HepG2 (cell line): ENCODE measurements around the gene FAT1. TPM values are rescaled to one million over a fixed set of nuclear protein-coding genes. Genes with fewer than 3 reads are reported as not detected.

Experiments used
- DNMT3B ChIP-seq: conservative IDR thresholded peaks from 2 replicates; pipeline ENCODE4 v1.6.1; 2016; ENCODE audit warnings: missing biosample characterization, control low read depth
- HDAC2 ChIP-seq: sonication (generic); formaldehyde crosslinking; IDR thresholded peaks from 2 replicates; pipeline ENCODE4 v1.4.0; 2020; ENCODE audit warnings: missing genetic modification reagents
- KDM2A ChIP-seq: sonication (generic); formaldehyde crosslinking; IDR thresholded peaks from 2 replicates; pipeline ENCODE4 v1.4.0; 2020; ENCODE audit warnings: low read depth, missing genetic modification reagents, borderline replicate concordance
- KLF6 ChIP-seq: IDR thresholded peaks from 2 replicates; pipeline ENCODE4 v1.8.0; 2016; ENCODE audit warnings: missing biosample characterization, missing genetic modification reagents
- MAZ ChIP-seq, 2 experiments: sonication (generic) in 1 of 2; formaldehyde crosslinking in 1 of 2; IDR thresholded peaks; 2 replicates each; pipeline versions ENCODE4 v1.5.0 to v1.6.1; 2012 to 2020; ENCODE audit warnings: low read depth in 2 of 2, mild to moderate bottlenecking in 2 of 2, borderline replicate concordance in 1 of 2, improper control_type of control experiment in 1 of 2, low read length in 1 of 2, missing genetic modification reagents in 1 of 2, moderate library complexity in 1 of 2
- MIER3 ChIP-seq: IDR thresholded peaks from 2 replicates; pipeline ENCODE4 v1.6.1; 2016; ENCODE audit warnings: missing compliant biosample characterization, borderline replicate concordance
- PHF20 ChIP-seq: sonication (generic); formaldehyde crosslinking; IDR thresholded peaks from 2 replicates; pipeline ENCODE4 v1.5.0; 2020; ENCODE audit warnings: mild to moderate bottlenecking, missing genetic modification reagents
- POGZ ChIP-seq: sonication (generic); formaldehyde crosslinking; IDR thresholded peaks from 2 replicates; pipeline ENCODE4 v1.4.0; 2020; ENCODE audit warnings: mild to moderate bottlenecking, missing genetic modification reagents
- RELA ChIP-seq: sonication (generic); formaldehyde crosslinking; IDR thresholded peaks from 2 replicates; pipeline ENCODE4 v1.4.0; 2020; ENCODE audit warnings: missing genetic modification reagents
- RFX1 ChIP-seq: fragments of 450-650 bp; IDR thresholded peaks from 2 replicates; pipeline ENCODE4 v1.6.1; 2017
- RXRB ChIP-seq: IDR thresholded peaks from 2 replicates; pipeline ENCODE4 v1.6.1; 2016; ENCODE audit warnings: borderline replicate concordance, missing genetic modification reagents, missing compliant biosample characterization
- SP4 ChIP-seq: sonication (generic); formaldehyde crosslinking; IDR thresholded peaks from 2 replicates; pipeline ENCODE4 v1.8.1; 2023; ENCODE audit warnings: mild to moderate bottlenecking, missing genetic modification reagents
- TAF1 ChIP-seq: sonication (generic); formaldehyde crosslinking; IDR thresholded peaks from 2 replicates; pipeline ENCODE4 v1.4.0; 2020; ENCODE audit warnings: missing genetic modification reagents
- TAF15 ChIP-seq: fragments of 200-400 bp; formaldehyde crosslinking; IDR thresholded peaks from one replicate; pipeline ENCODE4 v1.6.1; 2018; ENCODE audit warnings: mild to moderate bottlenecking, low read depth, low read length; ENCODE audit not compliant: poor library complexity, severe bottlenecking
- ZNF34 ChIP-seq: sonication (generic); formaldehyde crosslinking; IDR thresholded peaks from 2 replicates; pipeline ENCODE4 v1.4.0; 2020; ENCODE audit warnings: mild to moderate bottlenecking, missing genetic modification reagents, borderline replicate concordance
- ZNF484 ChIP-seq: sonication (generic); formaldehyde crosslinking; IDR thresholded peaks from 2 replicates; pipeline ENCODE4 v1.5.1; 2020; ENCODE audit warnings: mild to moderate bottlenecking, low read depth, missing genetic modification reagents, borderline replicate concordance
- ZNF652 ChIP-seq: IDR thresholded peaks from 2 replicates; pipeline ENCODE4 v1.6.1; 2016; ENCODE audit warnings: low read depth, borderline replicate concordance
- ZNF672 ChIP-seq: sonication (generic); formaldehyde crosslinking; IDR thresholded peaks from 2 replicates; pipeline ENCODE4 v1.8.1; 2022; ENCODE audit warnings: missing genetic modification reagents
- ZNF724P ChIP-seq: sonication (generic); formaldehyde crosslinking; IDR thresholded peaks from 2 replicates; pipeline ENCODE4 v1.8.0; 2022; ENCODE audit warnings: missing genetic modification reagents, borderline replicate concordance
- polyA plus RNA-seq, 8 experiments: library from polyadenylated mRNA; depleted of rRNA in 3 of 8; stranded (reverse) in 7 of 8; unstranded in 1 of 8; fragments of >200 nt; fragmentation: Illumina TruSeq in 4 of 8; extraction: Trizol in 4 of 8; gene quantifications; 2 replicates each; pipeline versions ENCODE4 v1.2.1 to v1.2.3, GENCODE V29; 2011 to 2016; ENCODE audit warnings: low read depth in 4 of 8, missing spikeins in 1 of 8, mixed read lengths in 1 of 8; ENCODE audit not compliant: insufficient read depth in 1 of 8
- total RNA-seq, 5 experiments: library from RNA; depleted of rRNA; stranded (reverse); fragments of >200 nt; fragmentation: Illumina TruSeq; extraction: Trizol; gene quantifications; 2 replicates each; pipeline ENCODE4 v1.2.3, GENCODE V29; 2016; ENCODE audit warnings: low read depth in 1 of 5
- TF ChIP-seq, protein P1 (sequence below): IDR thresholded peaks from 2 replicates; pipeline ENCODE4 v1.6.1; 2016; ENCODE audit warnings: missing biosample characterization, missing genetic modification reagents, low read depth
- TF ChIP-seq, protein P2 (sequence below): fragments of 450-650 bp; IDR thresholded peaks from 2 replicates; pipeline ENCODE4 v1.6.1; 2017
- TF ChIP-seq, protein P3 (sequence below): sonication (generic); formaldehyde crosslinking; IDR thresholded peaks from 2 replicates; pipeline ENCODE4 v1.4.0; 2020; ENCODE audit warnings: missing genetic modification reagents, borderline replicate concordance
- TF ChIP-seq, protein P4 (sequence below): sonication (generic); formaldehyde crosslinking; IDR thresholded peaks from 2 replicates; pipeline ENCODE4 v1.4.0; 2020; ENCODE audit warnings: missing genetic modification reagents

The FAT1 gene
- total and polyA plus RNA-seq, 2 of the 13 experiments (the other 11 are each of a cell fraction or from before 2014, with no cell fraction given), result 185 to 216 TPM

DNA sequence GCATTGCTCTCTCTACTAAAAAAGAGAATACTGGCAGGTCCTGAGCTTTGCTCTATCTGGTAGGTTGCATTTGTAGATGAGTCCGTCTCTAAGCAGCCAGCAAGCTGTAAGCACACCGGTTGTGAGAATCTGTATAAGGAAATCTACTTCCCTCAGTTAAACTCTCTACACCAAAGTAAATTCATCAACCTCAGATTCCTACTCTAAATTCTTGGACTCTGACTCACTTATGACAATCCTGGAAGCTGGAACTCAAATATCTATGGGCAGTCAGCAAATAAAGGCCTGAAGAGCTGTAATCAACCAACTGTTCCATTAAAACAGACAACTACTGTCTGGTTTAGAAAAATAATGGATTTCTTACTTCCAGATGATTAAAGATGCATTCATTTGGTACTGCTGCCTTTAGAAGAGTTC, 37.9 kb downstream of the FAT1 start (continued):
- TF ChIP-seq KLF6 (no peak), HDAC2 (CRISPR knock-in tag) (no peak; the same call in 1 of the 2 replicates), POGZ (no peak), ZNF34 (CRISPR knock-in tag) (no peak), TAF15 (no peak), PHF20 (no peak), ZNF652 (no peak), RXRB (peak; percentile 36; the same call in 1 of the 2 replicates), ZNF724P (CRISPR knock-in tag) (no peak), ZNF672 (CRISPR knock-in tag) (no peak), MIER3 (CRISPR knock-in tag) (0 out of 2 replicates have a peak, but pooled peaks have one; percentile 25), RELA (no peak), KDM2A (CRISPR knock-in tag) (no peak), SP4 (CRISPR knock-in tag) (no peak), ZNF484 (CRISPR knock-in tag) (no peak), RFX1 (peak; percentile 45; the same call in 1 of the 2 replicates), MAZ (IDR thresholded peaks at IDR 0.05; ENCODE audit: borderline replicate concordance, low read depth, low read length) (no peak), MAZ (CRISPR knock-in tag; IDR thresholded peaks at IDR 0.05; ENCODE audit: low read depth) (no peak), DNMT3B (CRISPR knock-in tag) (no peak), TAF1 (CRISPR knock-in tag) (no peak)
- TF ChIP-seq, protein P1, sequence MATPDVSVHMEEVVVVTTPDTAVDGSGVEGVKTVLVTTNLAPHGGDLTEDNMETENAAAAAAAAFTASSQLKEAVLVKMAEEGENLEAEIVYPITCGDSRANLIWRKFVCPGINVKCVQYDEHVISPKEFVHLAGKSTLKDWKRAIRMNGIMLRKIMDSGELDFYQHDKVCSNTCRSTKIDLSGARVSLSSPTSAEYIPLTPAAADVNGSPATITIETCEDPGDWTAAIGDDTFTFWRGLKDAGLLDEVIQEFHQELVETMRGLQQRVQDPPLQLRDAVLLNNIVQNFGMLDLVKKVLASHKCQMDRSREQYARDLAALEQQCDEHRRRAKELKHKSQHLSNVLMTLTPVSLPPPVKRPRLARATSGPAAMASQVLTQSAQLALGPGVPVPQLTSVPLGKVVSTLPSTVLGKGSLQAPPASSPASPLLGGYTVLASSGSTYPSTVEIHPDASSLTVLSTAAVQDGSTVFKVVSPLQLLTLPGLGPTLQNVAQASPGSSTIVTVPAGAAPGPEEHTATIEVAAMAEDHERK, result no peak
- TF ChIP-seq, protein P2, sequence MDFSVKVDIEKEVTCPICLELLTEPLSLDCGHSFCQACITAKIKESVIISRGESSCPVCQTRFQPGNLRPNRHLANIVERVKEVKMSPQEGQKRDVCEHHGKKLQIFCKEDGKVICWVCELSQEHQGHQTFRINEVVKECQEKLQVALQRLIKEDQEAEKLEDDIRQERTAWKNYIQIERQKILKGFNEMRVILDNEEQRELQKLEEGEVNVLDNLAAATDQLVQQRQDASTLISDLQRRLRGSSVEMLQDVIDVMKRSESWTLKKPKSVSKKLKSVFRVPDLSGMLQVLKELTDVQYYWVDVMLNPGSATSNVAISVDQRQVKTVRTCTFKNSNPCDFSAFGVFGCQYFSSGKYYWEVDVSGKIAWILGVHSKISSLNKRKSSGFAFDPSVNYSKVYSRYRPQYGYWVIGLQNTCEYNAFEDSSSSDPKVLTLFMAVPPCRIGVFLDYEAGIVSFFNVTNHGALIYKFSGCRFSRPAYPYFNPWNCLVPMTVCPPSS, result no peak
- TF ChIP-seq, protein P3, sequence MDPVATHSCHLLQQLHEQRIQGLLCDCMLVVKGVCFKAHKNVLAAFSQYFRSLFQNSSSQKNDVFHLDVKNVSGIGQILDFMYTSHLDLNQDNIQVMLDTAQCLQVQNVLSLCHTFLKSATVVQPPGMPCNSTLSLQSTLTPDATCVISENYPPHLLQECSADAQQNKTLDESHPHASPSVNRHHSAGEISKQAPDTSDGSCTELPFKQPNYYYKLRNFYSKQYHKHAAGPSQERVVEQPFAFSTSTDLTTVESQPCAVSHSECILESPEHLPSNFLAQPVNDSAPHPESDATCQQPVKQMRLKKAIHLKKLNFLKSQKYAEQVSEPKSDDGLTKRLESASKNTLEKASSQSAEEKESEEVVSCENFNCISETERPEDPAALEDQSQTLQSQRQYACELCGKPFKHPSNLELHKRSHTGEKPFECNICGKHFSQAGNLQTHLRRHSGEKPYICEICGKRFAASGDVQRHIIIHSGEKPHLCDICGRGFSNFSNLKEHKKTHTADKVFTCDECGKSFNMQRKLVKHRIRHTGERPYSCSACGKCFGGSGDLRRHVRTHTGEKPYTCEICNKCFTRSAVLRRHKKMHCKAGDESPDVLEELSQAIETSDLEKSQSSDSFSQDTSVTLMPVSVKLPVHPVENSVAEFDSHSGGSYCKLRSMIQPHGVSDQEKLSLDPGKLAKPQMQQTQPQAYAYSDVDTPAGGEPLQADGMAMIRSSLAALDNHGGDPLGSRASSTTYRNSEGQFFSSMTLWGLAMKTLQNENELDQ (CRISPR knock-in tag), result no peak
- TF ChIP-seq, protein P4, sequence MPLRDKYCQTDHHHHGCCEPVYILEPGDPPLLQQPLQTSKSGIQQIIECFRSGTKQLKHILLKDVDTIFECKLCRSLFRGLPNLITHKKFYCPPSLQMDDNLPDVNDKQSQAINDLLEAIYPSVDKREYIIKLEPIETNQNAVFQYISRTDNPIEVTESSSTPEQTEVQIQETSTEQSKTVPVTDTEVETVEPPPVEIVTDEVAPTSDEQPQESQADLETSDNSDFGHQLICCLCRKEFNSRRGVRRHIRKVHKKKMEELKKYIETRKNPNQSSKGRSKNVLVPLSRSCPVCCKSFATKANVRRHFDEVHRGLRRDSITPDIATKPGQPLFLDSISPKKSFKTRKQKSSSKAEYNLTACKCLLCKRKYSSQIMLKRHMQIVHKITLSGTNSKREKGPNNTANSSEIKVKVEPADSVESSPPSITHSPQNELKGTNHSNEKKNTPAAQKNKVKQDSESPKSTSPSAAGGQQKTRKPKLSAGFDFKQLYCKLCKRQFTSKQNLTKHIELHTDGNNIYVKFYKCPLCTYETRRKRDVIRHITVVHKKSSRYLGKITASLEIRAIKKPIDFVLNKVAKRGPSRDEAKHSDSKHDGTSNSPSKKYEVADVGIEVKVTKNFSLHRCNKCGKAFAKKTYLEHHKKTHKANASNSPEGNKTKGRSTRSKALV (CRISPR knock-in tag), result no peak
